OCI-LY1 (cell line): Measurements from ENCODE around the gene RARRES1.

Experiments
- H2AFZ ChIP-seq: fragments of 200-600 bp; sonication (generic), shearing (Covaris generic); 2 replicates; pipeline ENCODE4 v1.6.0; 2014; ENCODE audit warnings: antibody characterized with exemption, mild to moderate bottlenecking, low read length
- H3F3A ChIP-seq: fragments of 200-600 bp; sonication (generic), shearing (Covaris generic); 2 replicates; pipeline ENCODE4 v1.6.0; 2014; ENCODE audit warnings: mild to moderate bottlenecking, antibody characterized with exemption, low read length, moderate library complexity; ENCODE audit not compliant: insufficient read depth
- H3K27ac ChIP-seq: fragments of 200-600 bp; sonication (generic); 2 replicates; pipeline ENCODE4 v1.5.1; 2014; ENCODE audit warnings: low read length, mixed run types, mild to moderate bottlenecking, low read depth; ENCODE audit not compliant: poor library complexity, severe bottlenecking
- H3K27me3 ChIP-seq: fragments of 200-600 bp; sonication (generic); 2 replicates; pipeline ENCODE4 v1.6.0; 2014; ENCODE audit warnings: antibody characterized with exemption, mild to moderate bottlenecking, low read length, moderate library complexity; ENCODE audit not compliant: insufficient read depth
- H3K36me3 ChIP-seq: fragments of 200-600 bp; sonication (generic); 2 replicates; pipeline ENCODE4 v1.6.1; 2014; ENCODE audit warnings: mild to moderate bottlenecking, antibody characterized with exemption, low read length, moderate library complexity, mixed read lengths; ENCODE audit not compliant: insufficient read depth
- H3K4me1 ChIP-seq: fragments of 200-600 bp; sonication (generic); 2 replicates; pipeline ENCODE4 v1.5.1; 2014; ENCODE audit warnings: mild to moderate bottlenecking, low read length, moderate library complexity; ENCODE audit not compliant: insufficient read depth, severe bottlenecking
- H3K4me2 ChIP-seq: fragments of 200-600 bp; sonication (generic), shearing (Covaris generic); 2 replicates; pipeline ENCODE4 v1.6.1; 2014; ENCODE audit warnings: low read length
- H3K4me3 ChIP-seq: fragments of 200-600 bp; sonication (generic); 2 replicates; pipeline ENCODE4 v1.5.1; 2014; ENCODE audit warnings: low read length, low read depth, mild to moderate bottlenecking, mixed read lengths; ENCODE audit not compliant: poor library complexity, severe bottlenecking
- H3K79me2 ChIP-seq: fragments of 200-600 bp; shearing (Covaris generic); 2 replicates; pipeline ENCODE4 v1.6.1; 2016; ENCODE audit warnings: mixed run types, low read length, mixed read lengths; ENCODE audit not compliant: insufficient read depth
- H3K9ac ChIP-seq: fragments of 200-600 bp; sonication (generic), shearing (Covaris generic); 2 replicates; pipeline ENCODE4 v1.6.1; 2014; ENCODE audit warnings: mild to moderate bottlenecking, low read length, mixed read lengths
- H3K9me2 ChIP-seq: fragments of 200-600 bp; sonication (generic), shearing (Covaris generic); 2 replicates; pipeline ENCODE4 v1.6.1; 2014; ENCODE audit warnings: low read depth, mild to moderate bottlenecking, low read length, mixed read lengths
- H3K9me3 ChIP-seq: fragments of 200-600 bp; shearing (Covaris generic); 2 replicates; pipeline ENCODE4 v1.6.1; 2014; ENCODE audit warnings: low read length, mixed read lengths
- H4K20me1 ChIP-seq: fragments of 200-600 bp; sonication (generic), shearing (Covaris generic); 2 replicates; pipeline ENCODE4 v1.6.0; 2016; ENCODE audit warnings: mild to moderate bottlenecking, low read length; ENCODE audit not compliant: insufficient read depth
- EZH2 ChIP-seq: fragments of 200-600 bp; sonication (generic), shearing (Covaris generic); IDR thresholded peaks from 2 replicates; pipeline ENCODE4 v1.8.0; 2017; ENCODE audit warnings: borderline replicate concordance, mixed run types, mild to moderate bottlenecking, antibody characterized with exemption, low read length, moderate library complexity, mixed read lengths
- TF ChIP-seq, protein P1 (sequence below): fragments of 200-600 bp; sonication (generic), shearing (Covaris generic); IDR thresholded peaks from 2 replicates; pipeline ENCODE4 v1.5.1; 2017; ENCODE audit warnings: mild to moderate bottlenecking, antibody characterized with exemption, low read length, moderate library complexity, mixed read lengths

RARRES1 gene

DNA sequence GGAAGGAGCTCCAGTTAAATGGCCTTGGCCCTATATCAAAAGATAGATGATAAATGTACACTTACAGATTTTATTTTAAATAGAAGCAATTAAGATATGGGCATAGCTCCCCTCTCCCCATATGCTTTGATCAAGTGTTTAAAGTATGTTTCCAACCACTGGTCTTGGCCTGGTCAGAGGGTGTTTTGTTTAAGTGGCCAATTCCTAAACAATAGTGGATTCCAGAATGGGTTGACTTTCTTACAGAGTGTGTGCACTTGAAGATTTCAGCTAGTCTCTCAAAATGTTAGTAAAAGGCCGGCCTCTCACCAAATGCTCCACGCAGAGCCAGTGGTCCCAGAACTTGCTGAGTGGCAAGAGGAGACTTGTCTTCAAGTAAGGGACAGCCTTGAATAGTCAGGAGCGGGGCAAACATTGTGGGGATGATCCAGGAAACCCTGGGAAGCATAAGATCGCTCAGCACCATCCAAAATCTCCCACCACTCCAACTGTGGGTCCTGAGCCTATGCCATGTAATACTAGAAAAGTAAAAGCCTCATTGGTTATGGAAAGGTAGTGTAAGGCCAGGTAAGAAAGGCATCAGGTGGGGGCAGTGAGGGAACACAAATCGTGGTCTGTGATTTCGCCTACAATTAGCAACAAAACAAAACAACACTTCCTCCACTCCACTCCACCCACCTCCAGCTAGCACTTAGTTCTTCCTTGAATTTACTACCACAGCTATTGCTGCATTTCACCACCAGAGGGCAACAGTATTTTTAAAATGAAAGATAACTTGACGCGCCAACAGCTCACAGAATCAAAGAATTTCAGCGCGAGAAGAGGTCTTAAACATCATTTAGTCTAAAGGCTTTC lies 4.8 kb downstream of the RARRES1 start:
- Histone ChIP-seq H3K27ac (no peak overlapping the region), H3K36me3 (no peaks in the 10 kb centered on the region), H3K4me1 (peaks cover 21% of the 10 kb centered on the region), H3K79me2 (no peaks in the 10 kb centered on the region), H2AFZ (no peak overlapping the region), H3K27me3 (no peaks in the 10 kb centered on the region), H3K9me2 (no peaks in the 10 kb centered on the region), H3K4me2 (peak overlapping the region; percentile 24), H3K9ac (no peak overlapping the region), H4K20me1 (no peaks in the 10 kb centered on the region), H3F3A (no peaks in the 10 kb centered on the region), H3K4me3 (no peak overlapping the region), H3K9me3 (no peaks in the 10 kb centered on the region)
- TF ChIP-seq, protein P1, sequence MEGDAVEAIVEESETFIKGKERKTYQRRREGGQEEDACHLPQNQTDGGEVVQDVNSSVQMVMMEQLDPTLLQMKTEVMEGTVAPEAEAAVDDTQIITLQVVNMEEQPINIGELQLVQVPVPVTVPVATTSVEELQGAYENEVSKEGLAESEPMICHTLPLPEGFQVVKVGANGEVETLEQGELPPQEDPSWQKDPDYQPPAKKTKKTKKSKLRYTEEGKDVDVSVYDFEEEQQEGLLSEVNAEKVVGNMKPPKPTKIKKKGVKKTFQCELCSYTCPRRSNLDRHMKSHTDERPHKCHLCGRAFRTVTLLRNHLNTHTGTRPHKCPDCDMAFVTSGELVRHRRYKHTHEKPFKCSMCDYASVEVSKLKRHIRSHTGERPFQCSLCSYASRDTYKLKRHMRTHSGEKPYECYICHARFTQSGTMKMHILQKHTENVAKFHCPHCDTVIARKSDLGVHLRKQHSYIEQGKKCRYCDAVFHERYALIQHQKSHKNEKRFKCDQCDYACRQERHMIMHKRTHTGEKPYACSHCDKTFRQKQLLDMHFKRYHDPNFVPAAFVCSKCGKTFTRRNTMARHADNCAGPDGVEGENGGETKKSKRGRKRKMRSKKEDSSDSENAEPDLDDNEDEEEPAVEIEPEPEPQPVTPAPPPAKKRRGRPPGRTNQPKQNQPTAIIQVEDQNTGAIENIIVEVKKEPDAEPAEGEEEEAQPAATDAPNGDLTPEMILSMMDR, result peak; percentile 97
- no peak for TF ChIP-seq EZH2

DNA sequence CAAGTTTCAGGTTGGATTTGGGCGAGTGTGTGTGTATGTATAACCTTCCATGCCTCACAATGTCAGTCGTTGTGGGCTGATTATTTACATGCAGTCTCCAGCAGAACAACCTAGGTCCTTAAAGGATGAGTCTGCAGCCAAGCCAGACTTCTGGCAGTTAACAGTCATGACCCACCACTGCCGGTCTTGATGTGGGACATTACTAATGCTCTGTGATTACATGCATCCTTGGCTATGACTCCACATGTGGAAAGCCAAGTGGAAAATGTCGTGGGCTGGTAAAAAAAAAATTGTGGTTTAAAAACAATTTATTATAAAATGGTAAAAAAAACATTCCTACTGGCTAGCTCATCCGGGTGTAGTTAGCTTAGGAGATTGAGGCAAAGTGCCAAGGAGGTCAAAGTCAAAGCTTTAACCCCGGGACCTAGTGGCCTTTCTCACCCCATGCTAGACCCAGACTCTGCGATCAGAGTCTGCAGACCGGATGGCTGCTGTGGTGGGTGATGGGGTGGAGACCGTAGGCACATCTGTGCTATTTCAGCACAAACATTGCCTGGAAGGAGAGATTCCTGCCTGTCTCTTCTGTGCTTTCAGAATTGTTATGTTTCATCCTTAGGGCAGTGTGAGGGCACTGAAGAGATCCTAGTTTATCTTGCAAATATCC lies 6.8 kb downstream of the RARRES1 start:
- Histone ChIP-seq H4K20me1 (no peaks in the 10 kb centered on the region), H2AFZ (no peak overlapping the region), H3K4me1 (peaks cover 11% of the 10 kb centered on the region), H3F3A (no peaks in the 10 kb centered on the region), H3K4me3 (no peak overlapping the region), H3K9me2 (no peaks in the 10 kb centered on the region), H3K9ac (no peak overlapping the region), H3K27me3 (no peaks in the 10 kb centered on the region), H3K36me3 (peaks cover 4% of the 10 kb centered on the region; the same call in 1 of the 2 replicates), H3K27ac (no peak overlapping the region), H3K79me2 (no peaks in the 10 kb centered on the region), H3K9me3 (no peaks in the 10 kb centered on the region), H3K4me2 (no peak overlapping the region)
- TF ChIP-seq EZH2, result no peak
- TF ChIP-seq, protein P1, result no peak

DNA sequence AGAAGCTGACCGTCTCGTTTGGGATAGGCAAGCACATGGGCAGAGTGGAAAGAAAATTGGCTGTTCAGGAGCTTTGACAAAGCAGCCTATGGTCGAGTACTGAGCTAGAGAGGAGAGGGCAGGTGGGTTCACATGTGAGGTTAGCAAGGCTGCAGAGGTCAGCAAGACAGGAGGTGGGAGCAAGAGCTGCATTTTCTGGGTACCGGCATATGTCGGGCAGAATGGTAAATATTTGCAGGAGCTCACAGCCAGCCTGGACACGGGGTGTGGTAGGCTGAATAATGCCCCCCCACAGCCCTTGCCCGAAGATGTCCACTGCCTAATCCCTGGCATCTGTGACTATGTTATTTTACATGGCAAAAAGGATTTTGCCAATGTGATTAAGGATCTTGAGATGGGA lies 8.3 kb downstream of the RARRES1 start:
- H3K4me1 ChIP-seq, result peaks cover 11% of the 10 kb centered on the region
- H3K9me3 ChIP-seq, result no peaks in the 10 kb centered on the region
- no peaks in the 10 kb centered on the region for H3F3A ChIP-seq
- H4K20me1 ChIP-seq, result no peaks in the 10 kb centered on the region
- H3K4me3 ChIP-seq, result no peak overlapping the region
- H3K36me3 ChIP-seq, result peaks cover 4% of the 10 kb centered on the region; the same call in 1 of the 2 replicates
- H3K4me2 ChIP-seq, result no peak overlapping the region
- no peaks in the 10 kb centered on the region for H3K79me2 ChIP-seq
- no peak overlapping the region for H3K9ac ChIP-seq
- TF ChIP-seq, protein P1, result no peak
- no peak for TF ChIP-seq EZH2
- no peaks in the 10 kb centered on the region for H3K9me2 ChIP-seq
- no peak overlapping the region for H2AFZ ChIP-seq
- H3K27ac ChIP-seq, result no peak overlapping the region
- H3K27me3 ChIP-seq, result no peaks in the 10 kb centered on the region
